Breast epithelium (tissue), 4 donors: ENCODE measurements around the gene TRAF3. TPM values are rescaled to one million over a fixed set of nuclear protein-coding genes. Genes with fewer than 3 reads are reported as not detected.

ENCODE experiments used
- DNase-seq, 2 donors: peaks; one replicate each; pipeline ENCODE4 v3.0.0-alpha.2; 2019; ENCODE audit warnings: low spot score in 2 of 2
- H3K27ac ChIP-seq, 2 donors: fragments of 200-600 bp; sonication (generic) in 1 of 2; one replicate each; pipeline ENCODE4 v1.5.1; 2016 to 2019; ENCODE audit warnings: mild to moderate bottlenecking in 1 of 2
- H3K27me3 ChIP-seq, 2 donors: fragments of 200-600 bp; sonication (generic) in 1 of 2; one replicate each; pipeline versions ENCODE4 v1.5.1 to v1.6.0; 2017 to 2019; ENCODE audit warnings: control low read depth in 1 of 2, mild to moderate bottlenecking in 1 of 2
- H3K36me3 ChIP-seq: fragments of 200-600 bp; one replicate; pipeline ENCODE4 v1.5.1; 2019
- H3K4me1 ChIP-seq, 2 donors: fragments of 200-600 bp; sonication (generic); one replicate each; pipeline ENCODE4 v1.5.1; 2016 to 2019; ENCODE audit warnings: control low read depth in 1 of 2
- H3K4me3 ChIP-seq, 3 donors: fragments of 200-600 bp; sonication (generic); 1 replicate in 2 of 3; 2 replicates in 1 of 3; pipeline ENCODE4 v1.5.1; 2016 to 2019; ENCODE audit warnings: mild to moderate bottlenecking in 3 of 3, moderate library complexity in 2 of 3
- H3K9me3 ChIP-seq, 2 donors: fragments of 200-600 bp; sonication (generic) in 1 of 2; one replicate each; pipeline ENCODE4 v1.5.1; 2016 to 2019; ENCODE audit warnings: control low read depth in 1 of 2
- POLR2A ChIP-seq: fragments of 450-650 bp; IDR thresholded peaks from one replicate; pipeline ENCODE4 v1.6.1; 2016; ENCODE audit warnings: antibody characterized with exemption, mild to moderate bottlenecking, moderate library complexity
- POLR2AphosphoS5 ChIP-seq, 3 donors: sonication (generic); formaldehyde crosslinking; IDR thresholded peaks; one replicate each; pipeline ENCODE4 v1.6.1; 2017; ENCODE audit warnings: antibody characterized with exemption in 3 of 3
- intact Hi-C: fragments of 100-400 bp; cut with DNase I; formaldehyde crosslinking; loops from one replicate; pipeline ENCODE4 v1.15.1; 2023; ENCODE audit warnings: low total_unique reads
- total RNA-seq, 3 donors: library from RNA; depleted of rRNA; stranded (reverse); fragments of >200 nt; gene quantifications; one replicate each; pipeline ENCODE4 v1.1.0, GENCODE V29; 2016
- TF ChIP-seq, protein P1 (sequence below), 3 donors: fragments of 450-650 bp; IDR thresholded peaks; one replicate each; pipeline ENCODE4 v1.5.1; 2016 to 2017; ENCODE audit warnings: antibody characterized with exemption in 3 of 3, mild to moderate bottlenecking in 3 of 3, moderate library complexity in 3 of 3

The TRAF3 gene
- total RNA-seq, 3 donors from 2014 or later, result 13.1 to 15.7 (median 14.6) TPM

- Histone ChIP-seq H3K27ac (no peak overlapping the region), H3K4me3 (no peak overlapping the region), H3K4me1 (no peaks in the 10 kb centered on the region), H3K27me3 (no peaks in the 10 kb centered on the region), H3K9me3 (no peaks in the 10 kb centered on the region), H3K36me3 (no peaks in the 10 kb centered on the region)
- no peak for DNase-seq
- intact Hi-C loops, result no loop called here
- TF ChIP-seq, protein P1, sequence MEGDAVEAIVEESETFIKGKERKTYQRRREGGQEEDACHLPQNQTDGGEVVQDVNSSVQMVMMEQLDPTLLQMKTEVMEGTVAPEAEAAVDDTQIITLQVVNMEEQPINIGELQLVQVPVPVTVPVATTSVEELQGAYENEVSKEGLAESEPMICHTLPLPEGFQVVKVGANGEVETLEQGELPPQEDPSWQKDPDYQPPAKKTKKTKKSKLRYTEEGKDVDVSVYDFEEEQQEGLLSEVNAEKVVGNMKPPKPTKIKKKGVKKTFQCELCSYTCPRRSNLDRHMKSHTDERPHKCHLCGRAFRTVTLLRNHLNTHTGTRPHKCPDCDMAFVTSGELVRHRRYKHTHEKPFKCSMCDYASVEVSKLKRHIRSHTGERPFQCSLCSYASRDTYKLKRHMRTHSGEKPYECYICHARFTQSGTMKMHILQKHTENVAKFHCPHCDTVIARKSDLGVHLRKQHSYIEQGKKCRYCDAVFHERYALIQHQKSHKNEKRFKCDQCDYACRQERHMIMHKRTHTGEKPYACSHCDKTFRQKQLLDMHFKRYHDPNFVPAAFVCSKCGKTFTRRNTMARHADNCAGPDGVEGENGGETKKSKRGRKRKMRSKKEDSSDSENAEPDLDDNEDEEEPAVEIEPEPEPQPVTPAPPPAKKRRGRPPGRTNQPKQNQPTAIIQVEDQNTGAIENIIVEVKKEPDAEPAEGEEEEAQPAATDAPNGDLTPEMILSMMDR (IDR thresholded peaks at IDR 0.05), result no peak
- TF ChIP-seq POLR2AphosphoS5 (IDR thresholded peaks at IDR 0.05) (no peak), POLR2A (no peak)
These were observed 22.6 kb upstream of the TRAF3 start for GRCh38 chr14:102754370-102755262.

- intact Hi-C loops, result no loop called here
- Histone ChIP-seq H3K4me3 (no peak overlapping the region), H3K36me3 (no peaks in the 10 kb centered on the region), H3K4me1 (no peaks in the 10 kb centered on the region), H3K27ac (no peak overlapping the region), H3K27me3 (no peaks in the 10 kb centered on the region), H3K9me3 (no peaks in the 10 kb centered on the region)
- TF ChIP-seq POLR2AphosphoS5 (IDR thresholded peaks at IDR 0.05) (no peak), POLR2A (no peak)
- TF ChIP-seq, protein P1 (IDR thresholded peaks at IDR 0.05), result no peak
- DNase-seq, result no peak
These were observed 19.6 kb upstream of the TRAF3 start for GRCh38 chr14:102757646-102758045.

DNA sequence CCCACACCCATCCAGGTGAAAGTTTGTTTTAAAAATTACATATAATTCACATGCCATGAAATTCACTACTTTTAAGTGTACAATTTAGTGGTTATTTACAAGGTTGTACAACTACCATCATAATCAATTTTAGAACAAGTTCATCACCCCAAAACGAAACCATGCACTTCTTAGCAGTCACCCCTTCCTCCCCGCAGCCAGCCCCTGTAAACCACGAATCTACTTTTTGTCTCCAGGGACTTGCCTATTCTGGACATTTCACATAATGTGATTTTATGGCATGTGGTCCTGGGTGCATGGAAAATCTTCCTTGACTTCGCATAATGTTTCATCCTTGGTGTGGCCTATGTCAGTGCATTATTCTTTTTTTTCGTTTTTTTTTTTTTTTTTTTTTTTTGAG lies 19.2 kb upstream of the TRAF3 start:
- H3K4me1 ChIP-seq, result no peaks in the 10 kb centered on the region

GRCh38 chr14:102759456-102760187 lies 17.6 kb upstream of the TRAF3 start:
- Histone ChIP-seq H3K27me3 (no peaks in the 10 kb centered on the region), H3K4me1 (no peaks in the 10 kb centered on the region), H3K9me3 (no peaks in the 10 kb centered on the region), H3K36me3 (no peaks in the 10 kb centered on the region), H3K4me3 (no peak overlapping the region), H3K27ac (no peak overlapping the region)
- intact Hi-C loops, result no loop called here
- DNase-seq, result no peak
- TF ChIP-seq POLR2AphosphoS5 (IDR thresholded peaks at IDR 0.05), result no peak
- TF ChIP-seq, protein P1 (IDR thresholded peaks at IDR 0.05), result no peak
- no peak for TF ChIP-seq POLR2A

More for the DNA sequence above, 19.2 kb upstream of the TRAF3 start:
- Histone ChIP-seq H3K27me3 (no peaks in the 10 kb centered on the region), H3K27ac (no peak overlapping the region), H3K36me3 (no peaks in the 10 kb centered on the region), H3K4me3 (no peak overlapping the region), H3K9me3 (no peaks in the 10 kb centered on the region)
- TF ChIP-seq, protein P1 (IDR thresholded peaks at IDR 0.05), result no peak
- no peak for TF ChIP-seq POLR2A
- no peak for TF ChIP-seq POLR2AphosphoS5 (IDR thresholded peaks at IDR 0.05)
- DNase-seq, result no peak
- intact Hi-C loops, result no loop called here
